Muscle of leg (tissue), 11 donors: ENCODE results near the gene BDKRB2. TPM values are rescaled to one million over a fixed set of nuclear protein-coding genes. Genes with fewer than 3 reads are reported as not detected.

Experiments
- DNase-seq: peaks from one replicate; pipeline ENCODE4 v3.0.0; 2013
- H3K27ac ChIP-seq: one replicate; pipeline ENCODE4 v1.5.1; 2013; ENCODE audit warnings: mild to moderate bottlenecking, low read length, control low read depth
- H3K27me3 ChIP-seq: one replicate; pipeline ENCODE4 v1.6.1; 2013; ENCODE audit warnings: low read length; ENCODE audit not compliant: control insufficient read depth, insufficient read depth
- H3K36me3 ChIP-seq: one replicate; pipeline ENCODE4 v1.6.1; 2013; ENCODE audit warnings: low read length; ENCODE audit not compliant: control insufficient read depth, insufficient read depth
- H3K4me1 ChIP-seq: one replicate; pipeline ENCODE4 v1.6.1; 2013; ENCODE audit warnings: low read length; ENCODE audit not compliant: control insufficient read depth, insufficient read depth
- H3K4me3 ChIP-seq: one replicate; pipeline ENCODE4 v1.5.1; 2013; ENCODE audit warnings: low read length, control low read depth
- H3K9me3 ChIP-seq: replicated peaks from 2 replicates; pipeline ENCODE4 v1.6.1; 2013; ENCODE audit warnings: low read depth, low read length; ENCODE audit not compliant: control insufficient read depth
- WGBS: methylation state at CpG from one replicate; pipeline ENCODE4 v1.1.5; 2013; ENCODE audit warnings: missing lambda C conversion rate; ENCODE audit not compliant: insufficient coverage; 5-methylcytosine and 5-hydroxymethylcytosine counted together
- polyA plus RNA-seq, 8 donors: library from polyadenylated mRNA; unstranded; fragments of 120-200 nt; gene quantifications; one replicate each; pipeline versions ENCODE4 v1.2.1 to v1.2.3, GENCODE V29; 2013; ENCODE audit warnings: inconsistent platforms in 1 of 8, low replicate concordance in 1 of 8; ENCODE audit not compliant: insufficient read length in 8 of 8, insufficient read depth in 1 of 8
- total RNA-seq: library from RNA; stranded (reverse); fragments of 120-200 nt; gene quantifications from one replicate; pipeline ENCODE4 v1.2.4, GENCODE V29; 2013

Gene BDKRB2
- total and polyA plus RNA-seq, 9 donors, result 2.0 to 6.0 (median 3.7) TPM

DNA sequence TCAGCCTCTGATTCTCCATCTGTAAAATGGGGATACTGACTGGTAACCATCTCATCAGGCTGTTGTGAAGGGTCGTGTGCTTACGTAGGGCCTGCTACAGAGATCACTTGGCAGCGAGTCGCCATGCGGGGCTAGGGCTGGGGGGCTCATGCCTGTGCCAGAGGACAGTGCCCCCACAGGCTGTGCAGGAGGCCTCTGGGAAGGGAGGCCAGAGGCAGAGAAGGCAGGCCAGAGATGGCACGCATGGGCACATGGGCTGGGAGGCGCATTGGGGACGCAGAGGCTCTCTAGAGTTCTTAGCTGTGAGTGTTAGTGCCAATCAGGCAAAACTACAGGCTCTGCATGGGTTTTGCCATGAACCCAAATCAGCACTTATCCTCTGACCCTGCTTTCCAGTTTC lies 3.5 kb upstream of the BDKRB2 start:
- Histone ChIP-seq H3K36me3 (no peaks in the 10 kb centered on the region), H3K27me3 (peaks cover 12% of the 10 kb centered on the region), H3K4me1 (peaks cover 34% of the 10 kb centered on the region), H3K9me3 (no peaks in the 10 kb centered on the region), H3K4me3 (no peak overlapping the region), H3K27ac (no peak overlapping the region)
- no peak for DNase-seq
- 95% methylated on average over 8 of the region's 8 CpGs for WGBS

DNA sequence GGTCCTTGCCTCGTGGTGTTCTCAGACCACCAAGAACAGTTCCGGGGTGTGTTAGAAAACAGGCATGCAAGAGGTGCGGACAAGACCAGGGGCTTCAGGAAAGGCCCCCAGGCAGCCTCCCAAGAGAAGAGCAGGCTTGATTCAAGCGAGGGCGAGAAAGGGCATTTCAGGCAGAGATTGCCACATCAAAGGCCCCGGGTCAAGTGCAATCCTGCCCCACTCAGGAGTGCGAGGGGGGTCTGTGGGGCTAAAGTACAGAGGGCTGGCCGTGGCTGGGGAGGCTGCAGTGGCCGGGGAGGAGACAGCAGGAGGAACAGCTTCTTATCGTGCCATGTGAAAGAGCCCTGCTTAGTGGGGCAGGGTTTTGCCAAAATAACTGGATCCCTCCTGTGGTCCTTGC lies 2.7 kb upstream of the BDKRB2 start:
- no peaks in the 10 kb centered on the region for H3K36me3 ChIP-seq
- DNase-seq, result no peak
- no peak overlapping the region for H3K4me3 ChIP-seq
- peaks cover 12% of the 10 kb centered on the region for H3K27me3 ChIP-seq
- H3K27ac ChIP-seq, result no peak overlapping the region
- WGBS, result 77% methylated on average over 10 of the region's 10 CpGs
- no peaks in the 10 kb centered on the region for H3K9me3 ChIP-seq
- H3K4me1 ChIP-seq, result peaks cover 35% of the 10 kb centered on the region

DNA sequence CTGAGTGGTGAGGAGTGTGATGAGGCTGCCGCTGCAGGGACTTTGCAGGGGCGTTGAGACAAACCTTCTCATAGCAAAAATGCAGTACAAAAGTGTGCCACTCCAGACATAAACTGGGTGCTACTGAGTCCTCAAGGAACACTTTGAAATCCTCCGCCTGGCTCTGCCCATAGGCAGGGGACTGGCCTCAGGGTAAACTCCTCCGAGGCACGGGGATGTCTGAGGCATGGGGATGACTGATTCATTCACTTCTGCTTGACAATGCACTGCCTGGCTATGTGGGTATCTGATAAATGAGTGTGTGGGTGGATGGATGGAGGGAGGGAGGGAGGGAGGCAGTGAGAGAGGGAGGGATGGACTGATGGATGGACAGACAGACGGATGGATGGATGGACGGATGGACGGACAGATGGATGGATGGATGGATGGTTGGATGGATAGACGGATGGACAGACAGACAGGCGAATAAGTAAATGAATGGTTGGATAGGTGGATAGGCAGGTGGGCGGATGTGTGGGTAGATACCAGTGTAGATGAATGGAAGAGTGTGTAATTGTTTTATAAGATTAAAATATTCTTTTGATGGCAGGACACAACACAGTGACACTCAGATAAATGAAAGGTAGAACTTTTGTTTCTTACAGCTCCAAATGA lies 2.1 kb upstream of the BDKRB2 start:
- Histone ChIP-seq H3K36me3 (no peaks in the 10 kb centered on the region), H3K27me3 (peaks cover 12% of the 10 kb centered on the region), H3K4me3 (no peak overlapping the region)

DNA sequence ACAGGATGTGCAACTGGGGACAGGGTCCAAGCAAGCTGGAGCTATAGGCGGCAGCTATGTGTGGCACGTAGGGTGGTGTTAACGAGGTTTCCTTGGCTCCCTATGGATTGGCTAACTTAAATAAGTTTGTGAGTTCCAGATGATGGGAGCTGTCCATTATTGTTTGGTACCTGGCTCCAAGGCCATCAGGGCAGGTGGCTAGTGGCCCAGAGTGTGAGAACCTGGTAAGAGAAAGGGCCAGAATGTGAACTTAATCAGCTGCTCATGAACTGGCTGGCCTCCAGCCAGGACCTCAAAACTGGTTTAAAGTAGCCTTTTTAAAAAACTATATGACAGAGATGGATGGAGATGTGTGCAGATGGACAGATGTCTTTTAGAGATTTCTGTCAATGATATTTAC lies 1.5 kb upstream of the BDKRB2 start:
- Histone ChIP-seq H3K36me3 (no peaks in the 10 kb centered on the region), H3K9me3 (no peaks in the 10 kb centered on the region), H3K27ac (no peak overlapping the region), H3K4me1 (peaks cover 31% of the 10 kb centered on the region), H3K4me3 (no peak overlapping the region), H3K27me3 (peaks cover 12% of the 10 kb centered on the region)
- DNase-seq, result no peak
- 84% methylated on average over 3 of the region's 3 CpGs for WGBS

More for the DNA sequence above, 2.1 kb upstream of the BDKRB2 start:
- Histone ChIP-seq H3K27ac (no peak overlapping the region), H3K4me1 (peaks cover 33% of the 10 kb centered on the region), H3K9me3 (no peaks in the 10 kb centered on the region)
- 90% methylated on average over 8 of the region's 11 CpGs for WGBS
- no peak for DNase-seq

DNA sequence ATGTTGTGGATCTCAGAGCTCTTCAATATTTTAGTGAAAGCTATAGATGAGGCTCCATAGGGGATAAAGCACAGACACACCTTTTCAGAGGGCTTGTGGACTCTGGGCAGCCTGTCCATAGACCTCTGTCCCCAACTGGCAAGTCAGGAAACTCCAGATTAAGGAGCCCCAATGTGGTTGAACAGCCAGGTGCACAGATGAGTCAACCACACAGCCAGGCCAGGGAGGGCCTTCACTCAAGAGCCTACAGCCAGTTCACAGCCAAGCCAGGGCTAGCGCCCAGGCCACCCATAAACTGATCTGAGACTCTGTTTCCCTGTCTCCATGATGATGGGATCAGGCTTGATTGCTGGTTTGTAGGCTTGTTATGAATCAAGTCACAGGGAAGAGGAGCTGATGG lies 1.0 kb upstream of the BDKRB2 start:
- Histone ChIP-seq H3K4me1 (peaks cover 29% of the 10 kb centered on the region), H3K36me3 (no peaks in the 10 kb centered on the region), H3K27me3 (peaks cover 12% of the 10 kb centered on the region), H3K9me3 (no peaks in the 10 kb centered on the region), H3K4me3 (no peak overlapping the region), H3K27ac (no peak overlapping the region)
- WGBS, result no CpG with 5 or more reads among the region's 1 CpG
- DNase-seq, result no peak

DNA sequence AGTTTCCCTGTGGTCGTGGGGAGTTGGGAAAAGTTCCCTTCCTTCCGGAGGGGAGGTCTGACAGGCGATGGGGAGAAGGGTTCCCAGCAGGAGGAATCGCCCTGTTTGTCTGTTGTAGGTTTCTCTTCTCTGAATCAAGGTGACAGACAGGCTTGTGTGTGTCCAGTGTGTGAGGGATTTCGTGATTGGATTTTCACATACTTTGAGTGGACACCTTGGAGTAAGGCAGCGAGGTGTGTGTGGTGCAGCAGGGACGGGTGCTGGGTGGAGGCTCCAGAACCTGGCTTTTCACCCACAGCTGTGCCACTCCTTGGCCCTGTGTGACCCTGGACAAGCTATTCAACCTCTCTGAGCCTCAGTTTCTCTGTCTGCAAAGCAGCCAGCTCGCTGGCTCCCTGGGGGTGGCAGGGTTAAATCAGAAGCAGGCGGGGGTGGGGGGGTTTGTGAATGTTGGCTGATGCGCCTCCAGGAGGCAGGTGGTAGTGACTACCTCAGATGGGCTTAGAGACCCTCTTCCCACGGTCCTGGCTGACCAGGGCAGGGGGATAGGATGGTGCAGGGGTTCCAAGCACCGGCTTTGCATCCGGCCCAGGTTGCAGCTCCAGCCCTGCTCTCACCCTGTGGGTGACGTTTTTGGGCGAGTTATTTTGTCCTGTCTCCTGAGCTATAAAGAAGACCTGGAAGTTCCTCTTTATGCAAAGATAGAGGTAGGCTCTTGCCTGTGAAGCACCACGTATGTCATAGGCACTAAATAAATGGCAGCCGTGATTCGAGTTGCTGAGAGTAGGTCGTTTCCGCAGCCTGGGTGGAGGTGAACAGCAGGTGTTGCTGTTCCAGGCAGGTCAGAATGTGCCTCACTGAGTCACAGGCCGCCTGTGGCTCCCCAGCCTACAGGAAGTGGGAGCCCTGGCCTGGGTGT lies 679 bp downstream of the BDKRB2 start:
- WGBS, result 34% methylated on average over 14 of the region's 21 CpGs
- peaks cover 28% of the 10 kb centered on the region for H3K4me1 ChIP-seq
- H3K27ac ChIP-seq, result no peak overlapping the region
- peaks cover 12% of the 10 kb centered on the region for H3K27me3 ChIP-seq
- peak overlapping the region; percentile 52 for H3K4me3 ChIP-seq
- no peak for DNase-seq
- no peaks in the 10 kb centered on the region for H3K36me3 ChIP-seq
- no peaks in the 10 kb centered on the region for H3K9me3 ChIP-seq

DNA sequence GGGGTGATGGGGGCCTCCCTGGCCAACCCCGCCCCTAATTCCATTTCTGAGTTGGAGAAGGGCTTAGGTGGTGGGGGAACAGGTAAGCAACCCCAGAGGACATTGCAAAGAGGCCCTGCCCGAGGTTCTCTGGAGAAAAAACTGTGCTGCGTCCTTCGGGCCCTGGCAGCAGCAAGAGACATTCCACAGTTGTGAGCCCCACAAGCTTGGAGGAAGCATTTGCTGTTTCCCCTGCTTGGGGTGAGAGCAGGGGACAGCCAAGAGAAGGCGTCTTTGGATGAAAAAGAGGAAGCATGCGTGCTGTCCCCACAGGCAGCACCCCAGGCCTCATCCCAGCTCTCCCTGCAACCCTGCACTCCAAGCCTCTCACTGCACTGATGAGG lies 1.3 kb downstream of the BDKRB2 start:
- H3K4me3 ChIP-seq, result no peak overlapping the region

DNA sequence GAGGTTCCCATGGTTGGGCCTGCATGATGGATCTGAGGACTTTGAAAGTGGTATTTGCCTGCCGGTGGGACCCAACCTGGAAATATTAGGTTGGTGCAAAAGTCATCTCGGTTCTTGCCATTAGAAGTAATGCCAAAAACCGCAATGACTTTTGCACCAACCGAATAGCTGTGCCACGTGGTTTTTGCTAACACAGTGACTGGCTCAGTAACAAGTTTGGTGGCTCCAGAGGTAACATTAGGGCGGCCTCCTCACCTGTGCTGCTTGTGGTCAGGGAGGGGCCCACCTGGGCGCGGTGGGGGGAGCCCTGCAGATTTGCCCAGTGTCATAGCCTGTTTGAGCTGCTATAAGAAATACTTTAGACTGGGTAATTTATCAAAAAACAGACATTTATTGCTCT lies 1.8 kb downstream of the BDKRB2 start:
- no peak overlapping the region for H3K4me3 ChIP-seq
- no peak for DNase-seq
- H3K36me3 ChIP-seq, result no peaks in the 10 kb centered on the region
- WGBS, result 73% methylated on average over 8 of the region's 8 CpGs
- H3K9me3 ChIP-seq, result peaks cover 2% of the 10 kb centered on the region
- H3K27ac ChIP-seq, result no peak overlapping the region
- H3K4me1 ChIP-seq, result peaks cover 28% of the 10 kb centered on the region
- H3K27me3 ChIP-seq, result peaks cover 12% of the 10 kb centered on the region

More for the DNA sequence above, 1.3 kb downstream of the BDKRB2 start:
- H3K27me3 ChIP-seq, result peaks cover 12% of the 10 kb centered on the region
- H3K9me3 ChIP-seq, result no peaks in the 10 kb centered on the region
- no peak for DNase-seq
- H3K27ac ChIP-seq, result no peak overlapping the region
- H3K4me1 ChIP-seq, result peaks cover 28% of the 10 kb centered on the region
- H3K36me3 ChIP-seq, result no peaks in the 10 kb centered on the region
- 35% methylated on average over 4 of the region's 6 CpGs for WGBS

DNA sequence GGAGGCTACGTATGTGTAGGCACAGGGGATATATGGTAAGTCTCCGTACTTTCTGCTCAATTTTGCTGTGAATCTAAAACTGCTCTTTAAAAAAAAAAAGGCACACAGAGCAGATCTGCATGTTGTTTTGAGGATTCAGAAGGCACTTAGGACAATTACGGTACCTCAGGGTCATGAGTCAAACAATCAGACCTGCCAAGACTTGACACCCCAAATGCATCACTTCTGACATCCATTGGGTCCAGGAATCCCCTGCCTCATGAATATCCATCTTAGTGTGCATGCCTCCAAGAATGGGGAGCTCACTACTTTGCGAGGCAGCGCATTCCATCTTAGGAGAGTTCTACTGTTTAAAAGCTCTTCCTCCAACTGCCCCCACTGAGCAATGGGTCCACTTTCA lies 3.0 kb downstream of the BDKRB2 start:
- H3K27me3 ChIP-seq, result peaks cover 10% of the 10 kb centered on the region
- peaks cover 28% of the 10 kb centered on the region for H3K4me1 ChIP-seq
- DNase-seq, result no peak
- no peak overlapping the region for H3K4me3 ChIP-seq
- peaks cover 12% of the 10 kb centered on the region for H3K9me3 ChIP-seq
- H3K36me3 ChIP-seq, result no peaks in the 10 kb centered on the region
- H3K27ac ChIP-seq, result no peak overlapping the region
- 93% methylated on average over 5 of the region's 5 CpGs for WGBS

DNA sequence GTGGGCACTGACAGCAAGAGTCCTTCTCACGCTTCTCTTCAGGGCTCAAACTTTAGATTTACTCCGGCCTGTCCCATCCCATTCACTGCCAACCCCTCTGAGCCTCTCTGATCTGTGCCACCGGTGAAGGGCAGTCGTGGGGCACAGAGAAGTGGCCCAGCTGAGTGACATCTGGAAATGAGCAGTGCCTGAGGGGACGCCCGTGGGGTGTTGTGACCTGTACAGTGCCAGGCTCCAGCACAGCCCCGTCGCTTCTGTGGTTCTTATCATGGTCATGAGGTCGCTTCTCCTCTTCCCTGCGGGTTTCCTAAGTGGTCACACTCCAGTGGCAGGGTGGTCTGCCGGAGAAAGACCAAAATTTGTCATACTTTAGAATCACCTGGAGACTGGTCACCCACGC lies 4.1 kb downstream of the BDKRB2 start:
- no peak overlapping the region for H3K4me3 ChIP-seq
- no peaks in the 10 kb centered on the region for H3K36me3 ChIP-seq
- H3K4me1 ChIP-seq, result peaks cover 26% of the 10 kb centered on the region
- WGBS, result 89% methylated on average over 12 of the region's 12 CpGs
- H3K27ac ChIP-seq, result no peak overlapping the region
- no peak for DNase-seq
- H3K27me3 ChIP-seq, result peaks cover 7% of the 10 kb centered on the region
- H3K9me3 ChIP-seq, result peaks cover 12% of the 10 kb centered on the region
